SK-N-SH (cell line): ENCODE results near the gene APP. TPM values are rescaled to one million over a fixed set of nuclear protein-coding genes. Genes with fewer than 3 reads are reported as not detected.

Source experiments
- CTCF ChIA-PET: fragments of 300-600, 350-600 bp; formaldehyde crosslinking; extraction: SDS; loops from one replicate; lab custom pipeline; 2021; lab: Yijun Ruan, JAX
- POLR2A ChIA-PET: fragments of 350-600 bp; sonication (Branson Sonifier 250); formaldehyde crosslinking; extraction: SDS; loops from one replicate; lab custom pipeline; 2020; ENCODE audit warnings: antibody characterized with exemption, inconsistent platforms; lab: Yijun Ruan, JAX
- DNase-seq: peaks from one replicate; pipeline ENCODE4 v3.0.0; 2012
- H2AFZ ChIP-seq: fragments of 200-600 bp; sonication (generic); 2 replicates; pipeline ENCODE4 v1.8.1; 2016; ENCODE audit warnings: antibody characterized with exemption, mild to moderate bottlenecking, low read depth
- H3F3A ChIP-seq: fragments of 200-600 bp; sonication (generic); replicated peaks from 2 replicates; pipeline ENCODE3; 2016; ENCODE audit warnings: antibody characterized with exemption, mild to moderate bottlenecking; ENCODE audit not compliant: insufficient read depth
- H3K27ac ChIP-seq, 2 experiments: fragments of 200-500 bp in 1 of 2; fragments of 200-600 bp in 1 of 2; sonication (Bioruptor generic) in 1 of 2; sonication (generic), shearing (Covaris generic) in 1 of 2; 2 replicates each; pipeline versions ENCODE4 v1.5.1 to v1.6.1; 2014 to 2016; ENCODE audit warnings: low read depth in 2 of 2, inconsistent platforms in 1 of 2, low read length in 1 of 2, mild to moderate bottlenecking in 1 of 2, mixed read lengths in 1 of 2
- H3K27me3 ChIP-seq: fragments of 200-600 bp; sonication (generic), shearing (Covaris generic); 2 replicates; pipeline ENCODE4 v1.6.1; 2016; ENCODE audit warnings: mixed run types; ENCODE audit not compliant: insufficient read depth
- H3K36me3 ChIP-seq, 2 experiments: fragments of 200-500 bp in 1 of 2; fragments of 200-600 bp in 1 of 2; sonication (Bioruptor generic) in 1 of 2; sonication (generic) in 1 of 2; replicated peaks in 1 of 2; 2 replicates each; pipeline versions ENCODE3 to v1.5.1; 2014 to 2016; ENCODE audit warnings: low read length in 1 of 2, mild to moderate bottlenecking in 1 of 2; ENCODE audit not compliant: insufficient read depth in 2 of 2, control insufficient read depth in 1 of 2
- H3K4me1 ChIP-seq, 2 experiments: fragments of 200-500 bp in 1 of 2; fragments of 200-600 bp in 1 of 2; sonication (Bioruptor generic) in 1 of 2; sonication (generic), shearing (Covaris generic) in 1 of 2; 2 replicates each; pipeline versions ENCODE4 v1.5.1 to v1.6.1; 2014 to 2016; ENCODE audit warnings: low read depth in 1 of 2, low read length in 1 of 2, mixed run types in 1 of 2; ENCODE audit not compliant: insufficient read depth in 2 of 2, control insufficient read depth in 1 of 2
- H3K4me2 ChIP-seq: fragments of 200-600 bp; sonication (generic), shearing (Covaris generic); 2 replicates; pipeline ENCODE4 v1.6.1; 2017; ENCODE audit warnings: mixed run types
- H3K4me3 ChIP-seq, 2 experiments: fragments of 200-500 bp in 1 of 2; fragments of 200-600 bp in 1 of 2; sonication (Bioruptor generic) in 1 of 2; sonication (generic), shearing (Covaris generic) in 1 of 2; 2 replicates each; pipeline versions ENCODE4 v1.5.1 to v1.8.1; 2014 to 2016; ENCODE audit warnings: low read depth in 2 of 2, inconsistent platforms in 1 of 2, low read length in 1 of 2, mild to moderate bottlenecking in 1 of 2, mixed read lengths in 1 of 2, moderate library complexity in 1 of 2
- H3K79me2 ChIP-seq: fragments of 200-600 bp; sonication (generic); 2 replicates; pipeline ENCODE4 v1.8.1; 2017; ENCODE audit warnings: mild to moderate bottlenecking; ENCODE audit not compliant: insufficient read depth
- H3K9ac ChIP-seq: fragments of 200-600 bp; sonication (generic); 2 replicates; pipeline ENCODE4 v1.6.1; 2017; ENCODE audit warnings: mixed run types
- H3K9me2 ChIP-seq: fragments of 200-600 bp; sonication (generic); 2 replicates; pipeline ENCODE4 v1.6.1; 2017; ENCODE audit warnings: mixed run types
- H3K9me3 ChIP-seq: fragments of 200-600 bp; sonication (generic); 2 replicates; pipeline ENCODE4 v1.6.1; 2017; ENCODE audit warnings: mixed run types, mild to moderate bottlenecking, moderate library complexity
- H4K20me1 ChIP-seq: fragments of 200-600 bp; sonication (generic); 2 replicates; pipeline ENCODE4 v1.6.1; 2017; ENCODE audit warnings: mild to moderate bottlenecking, mixed run types; ENCODE audit not compliant: insufficient read depth
- CTCF ChIP-seq: fragments of 200-600 bp; sonication (generic); IDR thresholded peaks from 2 replicates; pipeline ENCODE4 v1.6.1; 2017; ENCODE audit warnings: antibody characterized with exemption, mild to moderate bottlenecking, moderate library complexity
- ELF1 ChIP-seq: IDR thresholded peaks from 2 replicates; pipeline ENCODE4 v1.4.0; 2012
- EZH2phosphoT487 ChIP-seq: fragments of 200-600 bp; sonication (generic); IDR thresholded peaks from 2 replicates; pipeline ENCODE4 v1.6.1; 2017; ENCODE audit warnings: low read depth, mixed run types, mild to moderate bottlenecking, antibody characterized with exemption, moderate library complexity, borderline replicate concordance
- FOXJ3 ChIP-seq: sonication (generic); formaldehyde crosslinking; IDR thresholded peaks from 2 replicates; pipeline ENCODE4 v1.5.1; 2020; ENCODE audit warnings: mild to moderate bottlenecking, missing genetic modification reagents
- GABPA ChIP-seq: IDR thresholded peaks from 2 replicates; pipeline ENCODE4 v1.4.0; 2012; ENCODE audit warnings: low read depth, mild to moderate bottlenecking
- GATA2 ChIP-seq: sonication (generic); formaldehyde crosslinking; IDR thresholded peaks from 2 replicates; pipeline ENCODE4 v1.5.0; 2020; ENCODE audit warnings: mild to moderate bottlenecking, missing genetic modification reagents
- MEF2A ChIP-seq: IDR thresholded peaks from 2 replicates; pipeline ENCODE4 v1.4.0; 2012; ENCODE audit warnings: low read depth, borderline replicate concordance
- MXI1 ChIP-seq: IDR thresholded peaks from 2 replicates; pipeline ENCODE4 v1.6.1; 2012; ENCODE audit warnings: mild to moderate bottlenecking, low read depth, low read length, improper control_type of control experiment
- NFIC ChIP-seq: IDR thresholded peaks from 2 replicates; pipeline ENCODE4 v1.4.0; 2012; ENCODE audit warnings: borderline replicate concordance
- NRF1 ChIP-seq: IDR thresholded peaks from 2 replicates; pipeline ENCODE4 v1.6.1; 2012; ENCODE audit warnings: low read depth, mild to moderate bottlenecking, low read length
- RAD21 ChIP-seq: IDR thresholded peaks from 2 replicates; pipeline ENCODE4 v1.6.1; 2012; ENCODE audit warnings: mild to moderate bottlenecking, low read length
- RCOR1 ChIP-seq: fragments of 150-350 bp; IDR thresholded peaks from 2 replicates; pipeline ENCODE4 v1.6.1; 2017; ENCODE audit warnings: antibody characterized with exemption, low read length
- RXRA ChIP-seq: IDR thresholded peaks from 2 replicates; pipeline ENCODE4 v1.4.0; 2012; ENCODE audit warnings: low read depth, mild to moderate bottlenecking, borderline replicate concordance
- SMC3 ChIP-seq: IDR thresholded peaks from 2 replicates; pipeline ENCODE4 v1.6.1; 2012; ENCODE audit warnings: low read depth, low read length, improper control_type of control experiment
- TAF1 ChIP-seq: IDR thresholded peaks from 2 replicates; pipeline ENCODE4 v1.6.1; 2012; ENCODE audit warnings: low read depth, mild to moderate bottlenecking, low read length, moderate library complexity, borderline replicate concordance
- TCF12 ChIP-seq: IDR thresholded peaks from 2 replicates; pipeline ENCODE4 v1.4.0; 2012
- USF2 ChIP-seq: fragments of 150-350 bp; IDR thresholded peaks from 2 replicates; pipeline ENCODE4 v1.6.1; 2017; ENCODE audit warnings: antibody characterized with exemption, low read length, low read depth, borderline replicate concordance
- YY1 ChIP-seq: IDR thresholded peaks from 2 replicates; pipeline ENCODE4 v1.4.0; 2012; ENCODE audit warnings: low read depth, mild to moderate bottlenecking
- WGBS: methylation state at CpG from one replicate; pipeline ENCODE4 v1.1.6; 2017; ENCODE audit warnings: low lambda C conversion rate; 5-methylcytosine and 5-hydroxymethylcytosine counted together
- polyA plus RNA-seq, 3 experiments: library from polyadenylated mRNA; depleted of rRNA; stranded (reverse); fragments of >200 nt; gene quantifications; 2 replicates each; pipeline ENCODE4 v1.2.3, GENCODE V29; 2012

APP gene
- polyA plus RNA-seq, 1 of the 3 experiments (the other 2 are of a cell fraction), result 780 TPM

GRCh38 chr21:26137379-26138060 is 33.0 kb downstream of the APP start:
- H3K4me2 ChIP-seq, result no peak overlapping the region
- H3K9me3 ChIP-seq, result no peaks in the 10 kb centered on the region
- no peaks in the 10 kb centered on the region for H3K9me2 ChIP-seq
- TF ChIP-seq CTCF (no peak), TAF1 (no peak), NFIC (no peak), SMC3 (no peak), RAD21 (no peak), RCOR1 (no peak), TCF12 (no peak), GATA2 (CRISPR knock-in tag) (no peak), EZH2phosphoT487 (no peak), ELF1 (no peak), NRF1 (no peak), MXI1 (no peak), MEF2A (no peak), RXRA (no peak)
- TF ChIP-seq, all 33 proteins: peak for 0
- Histone ChIP-seq H3K36me3 (peaks cover 0 to 6% of the 10 kb centered on the region in 2 experiments), H3K27me3 (no peaks in the 10 kb centered on the region), H3K79me2 (peaks cover 88% of the 10 kb centered on the region), H4K20me1 (peaks cover 12% of the 10 kb centered on the region; the same call in 1 of the 2 replicates), H3K9ac (no peak overlapping the region), H3F3A (no peaks in the 10 kb centered on the region), H3K4me3 (no peak overlapping the region), H2AFZ (no peak overlapping the region), H3K4me1 (peaks cover 4 to 15% of the 10 kb centered on the region in 2 experiments; a peak in 2 of 4 replicates), H3K27ac (no peak overlapping the region)
- no peak for DNase-seq
- CTCF ChIA-PET, result no interaction called here
- POLR2A ChIA-PET, result no interaction called here
- WGBS, result over 99% methylated on average over 4 of the region's 4 CpGs

GRCh38 chr21:26136671-26137070 is 33.9 kb downstream of the APP start:
- Histone ChIP-seq H4K20me1 (peaks cover 12% of the 10 kb centered on the region; the same call in 1 of the 2 replicates), H3K27me3 (no peaks in the 10 kb centered on the region), H3K36me3 (peaks cover 0 to 7% of the 10 kb centered on the region in 2 experiments), H3K9ac (no peak overlapping the region), H3K9me3 (no peaks in the 10 kb centered on the region), H2AFZ (no peak overlapping the region), H3K4me3 (no peak overlapping the region), H3K4me2 (no peak overlapping the region), H3K79me2 (peaks cover 91% of the 10 kb centered on the region), H3K4me1 (peaks cover 4 to 15% of the 10 kb centered on the region in 2 experiments; a peak in 2 of 4 replicates), H3F3A (no peaks in the 10 kb centered on the region), H3K9me2 (no peaks in the 10 kb centered on the region), H3K27ac (no peak overlapping the region)
- TF ChIP-seq YY1 (no peak), GABPA (no peak), TCF12 (no peak), USF2 (no peak), NRF1 (no peak), FOXJ3 (CRISPR knock-in tag) (no peak)
- 89% methylated on average over 6 of the region's 6 CpGs for WGBS
- CTCF ChIA-PET, result no interaction called here
- no peak for DNase-seq
- POLR2A ChIA-PET, result no interaction called here
